ENCODE results near the gene B3GALT4.

The B3GALT4 gene

DNA sequence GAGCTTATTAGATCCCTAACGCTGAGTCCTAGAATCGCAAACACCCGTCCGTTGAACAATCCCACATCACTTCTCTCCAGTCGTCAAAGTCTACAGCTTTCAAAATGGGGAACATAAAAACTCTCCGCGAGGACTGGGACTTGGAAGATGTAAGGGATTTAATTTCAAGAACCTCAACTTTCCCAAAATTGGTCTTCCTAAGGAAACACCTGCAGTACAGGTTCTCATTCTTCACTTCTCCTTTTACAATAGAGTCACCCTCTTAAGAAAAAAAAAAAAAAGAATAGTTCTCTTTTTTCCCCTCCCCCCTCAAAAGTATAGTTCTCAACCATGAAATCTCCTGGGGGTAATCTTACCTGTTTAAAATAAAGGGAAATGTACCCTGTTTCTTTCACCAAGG is 47.2 kb downstream of the B3GALT4 start:
- TF ChIP-seq, protein P1, sequence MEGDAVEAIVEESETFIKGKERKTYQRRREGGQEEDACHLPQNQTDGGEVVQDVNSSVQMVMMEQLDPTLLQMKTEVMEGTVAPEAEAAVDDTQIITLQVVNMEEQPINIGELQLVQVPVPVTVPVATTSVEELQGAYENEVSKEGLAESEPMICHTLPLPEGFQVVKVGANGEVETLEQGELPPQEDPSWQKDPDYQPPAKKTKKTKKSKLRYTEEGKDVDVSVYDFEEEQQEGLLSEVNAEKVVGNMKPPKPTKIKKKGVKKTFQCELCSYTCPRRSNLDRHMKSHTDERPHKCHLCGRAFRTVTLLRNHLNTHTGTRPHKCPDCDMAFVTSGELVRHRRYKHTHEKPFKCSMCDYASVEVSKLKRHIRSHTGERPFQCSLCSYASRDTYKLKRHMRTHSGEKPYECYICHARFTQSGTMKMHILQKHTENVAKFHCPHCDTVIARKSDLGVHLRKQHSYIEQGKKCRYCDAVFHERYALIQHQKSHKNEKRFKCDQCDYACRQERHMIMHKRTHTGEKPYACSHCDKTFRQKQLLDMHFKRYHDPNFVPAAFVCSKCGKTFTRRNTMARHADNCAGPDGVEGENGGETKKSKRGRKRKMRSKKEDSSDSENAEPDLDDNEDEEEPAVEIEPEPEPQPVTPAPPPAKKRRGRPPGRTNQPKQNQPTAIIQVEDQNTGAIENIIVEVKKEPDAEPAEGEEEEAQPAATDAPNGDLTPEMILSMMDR (IDR thresholded peaks at IDR 0.05; ENCODE audit: borderline replicate concordance, insufficient read depth, low read depth, low read length), result no peak

More for the DNA sequence above, 47.2 kb downstream of the B3GALT4 start:
- H3K4me3 ChIP-seq (ENCODE audit: low read depth, low read length), result peak overlapping the region; percentile 53

Data from GM12875 (cell line).